Tongue (tissue), 3 donors: Measurements from ENCODE around the gene RFXANK. TPM values are rescaled to one million over a fixed set of nuclear protein-coding genes. Genes with fewer than 3 reads are reported as not detected.

Experiments
- DNase-seq: peaks from one replicate; pipeline ENCODE4 v3.0.0-alpha.2; 2015
- small RNA-seq: library from RNA; depleted of rRNA; stranded (forward); fragments of <200 nt; gene quantifications from one replicate; pipeline ENCODE3, GENCODE V24; 2014; ENCODE audit warnings: low replicate concordance
- total RNA-seq: library from RNA; depleted of rRNA; stranded (reverse); fragments of >200 nt; gene quantifications from one replicate; pipeline ENCODE4 v1.2.3, GENCODE V29; 2014

Gene RFXANK
- total RNA-seq, 1 donor from 2014 or later = 24.0 TPM

DNA sequence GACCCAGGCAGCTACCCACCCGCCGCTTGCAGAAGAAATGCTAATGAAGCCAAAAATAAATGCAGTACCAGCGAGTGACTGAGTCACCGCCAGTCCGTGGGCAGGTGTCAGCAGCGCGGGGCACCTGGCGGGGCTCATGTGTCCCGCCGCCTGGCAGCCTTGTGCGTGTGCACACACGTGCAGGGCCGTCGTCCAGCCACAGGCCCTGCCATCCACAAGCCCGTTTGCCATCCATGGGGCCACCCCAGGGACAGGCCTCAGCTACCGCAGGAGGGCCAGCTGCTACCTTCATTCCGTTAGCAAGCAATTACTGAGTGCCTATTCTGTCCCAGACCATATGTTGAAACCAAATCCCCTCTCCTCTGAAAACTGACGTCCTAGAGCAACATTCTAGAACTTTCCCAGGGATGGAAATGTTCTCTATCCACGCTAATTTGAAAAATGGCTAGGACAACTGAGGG, 40.2 kb downstream of the RFXANK start:
- DNase-seq = peak; percentile 84

DNA sequence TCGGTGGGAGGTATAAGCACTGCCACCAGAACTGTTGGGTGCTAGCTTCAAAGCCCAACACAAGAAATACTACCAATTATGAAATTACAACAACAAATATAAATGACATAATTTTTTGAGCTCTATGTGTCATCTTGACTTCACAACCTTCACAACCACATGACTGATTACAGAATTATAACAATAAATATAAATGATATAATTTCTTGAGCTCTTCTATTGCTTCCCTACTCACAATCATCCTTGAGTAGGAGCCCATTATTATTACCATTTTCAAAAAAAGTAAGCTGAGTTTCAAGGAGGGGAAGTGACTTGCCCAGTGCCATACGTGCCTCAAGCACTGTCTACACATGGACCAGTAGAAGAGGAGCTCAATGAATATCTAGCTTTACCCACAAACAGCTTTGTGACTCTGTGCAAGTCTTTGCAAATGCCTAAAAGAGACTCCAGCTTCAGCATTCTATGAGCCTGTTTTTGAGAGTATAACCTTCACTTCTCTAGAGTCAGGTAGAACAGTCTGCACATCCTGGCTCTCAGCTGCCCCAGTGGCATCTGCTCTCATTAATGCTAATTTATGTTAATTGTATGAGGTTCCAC, 42.3 kb downstream of the RFXANK start:
- DNase-seq = no peak

DNA sequence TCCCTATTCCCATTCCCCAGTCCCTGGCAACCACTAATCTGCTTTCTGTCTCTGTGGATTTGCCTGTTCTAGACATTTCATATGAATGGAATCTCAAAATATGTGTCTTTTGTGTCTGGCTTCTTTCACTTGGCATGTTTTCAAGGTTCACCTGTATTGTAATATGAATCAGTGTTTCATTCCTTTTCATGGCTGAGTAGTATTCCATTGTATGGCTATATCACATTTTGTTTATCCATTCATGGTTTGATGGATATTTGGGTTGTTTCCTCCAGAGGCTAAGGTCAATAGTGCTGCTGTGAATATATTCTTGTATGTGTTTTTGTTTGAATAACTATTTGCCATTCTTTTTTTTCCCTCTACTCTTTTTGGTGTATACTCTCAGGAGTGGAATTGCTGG, 44.1 kb downstream of the RFXANK start:
- DNase-seq = no peak

DNA sequence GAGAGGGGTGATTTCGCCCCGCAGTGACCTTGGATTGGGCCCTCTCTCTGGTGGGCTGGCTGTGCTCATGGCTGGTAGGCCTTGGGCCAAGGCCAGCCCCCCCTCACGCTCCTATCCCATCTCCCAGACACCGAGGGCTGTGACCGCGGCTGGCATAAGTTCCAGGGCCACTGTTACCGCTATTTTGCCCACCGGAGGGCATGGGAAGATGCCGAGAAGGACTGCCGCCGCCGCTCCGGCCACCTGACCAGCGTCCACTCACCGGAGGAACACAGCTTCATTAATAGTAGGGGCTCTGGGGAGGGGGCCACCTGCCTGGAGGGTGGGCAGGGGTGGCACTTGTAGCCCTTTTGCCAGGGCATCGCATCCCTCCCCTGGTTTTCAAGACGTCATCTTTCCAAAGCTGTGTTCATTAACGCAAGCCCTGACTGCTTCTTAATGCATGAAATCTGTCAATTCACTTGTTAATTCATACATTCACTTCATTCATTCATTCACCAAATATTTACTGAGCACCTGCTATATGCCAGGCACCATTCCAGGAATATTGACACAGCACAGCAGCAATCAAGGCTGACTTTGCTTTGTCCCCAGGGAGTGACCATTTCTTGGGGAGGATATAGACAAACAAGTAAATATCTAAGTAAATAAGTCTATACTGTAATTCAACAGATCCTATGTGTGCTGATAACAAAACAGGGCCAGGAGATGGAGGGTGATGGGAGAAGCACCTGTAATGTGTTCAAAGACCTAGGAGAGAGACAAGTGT, 46.3 kb downstream of the RFXANK start:
- no peak for DNase-seq

DNA sequence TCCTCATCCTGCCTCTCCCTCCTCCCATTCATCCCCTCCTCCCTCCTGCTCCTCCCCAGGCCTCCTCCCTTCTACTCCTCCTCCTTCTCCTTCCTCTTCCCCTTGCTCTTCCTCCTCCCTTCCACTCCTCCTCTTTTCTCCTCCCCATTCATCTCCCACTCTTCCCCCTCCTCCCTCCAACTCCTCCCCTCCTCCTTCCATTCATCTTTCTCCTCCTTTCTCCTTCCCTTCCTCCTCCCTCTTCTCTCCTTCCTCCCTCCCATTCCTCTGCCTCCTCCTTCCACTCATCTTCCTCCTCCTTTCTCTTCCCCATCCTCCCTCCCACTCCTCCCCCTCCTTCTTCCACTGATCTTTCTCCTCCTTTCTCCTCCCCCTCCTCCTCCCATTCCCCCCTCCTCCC, 47.6 kb downstream of the RFXANK start:
- no peak for DNase-seq

DNA sequence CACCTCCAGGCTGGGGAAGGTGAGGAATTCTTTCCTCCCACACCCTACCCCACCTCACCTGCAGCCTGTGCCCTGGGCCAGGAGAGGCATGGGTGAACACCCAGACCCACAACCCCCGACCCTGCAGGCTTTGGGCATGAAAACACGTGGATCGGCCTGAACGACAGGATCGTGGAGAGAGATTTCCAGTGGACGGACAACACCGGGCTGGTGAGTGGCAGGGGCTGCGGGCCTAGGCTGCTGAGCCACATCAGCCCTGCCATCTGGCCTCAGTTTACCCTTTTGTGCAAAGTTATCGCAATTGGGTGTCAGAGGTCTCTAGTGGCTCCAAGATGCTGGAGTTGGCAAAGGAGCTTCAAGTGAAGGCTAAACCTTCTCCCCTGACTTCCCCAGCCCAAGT, 48.4 kb downstream of the RFXANK start:
- DNase-seq = no peak

DNA sequence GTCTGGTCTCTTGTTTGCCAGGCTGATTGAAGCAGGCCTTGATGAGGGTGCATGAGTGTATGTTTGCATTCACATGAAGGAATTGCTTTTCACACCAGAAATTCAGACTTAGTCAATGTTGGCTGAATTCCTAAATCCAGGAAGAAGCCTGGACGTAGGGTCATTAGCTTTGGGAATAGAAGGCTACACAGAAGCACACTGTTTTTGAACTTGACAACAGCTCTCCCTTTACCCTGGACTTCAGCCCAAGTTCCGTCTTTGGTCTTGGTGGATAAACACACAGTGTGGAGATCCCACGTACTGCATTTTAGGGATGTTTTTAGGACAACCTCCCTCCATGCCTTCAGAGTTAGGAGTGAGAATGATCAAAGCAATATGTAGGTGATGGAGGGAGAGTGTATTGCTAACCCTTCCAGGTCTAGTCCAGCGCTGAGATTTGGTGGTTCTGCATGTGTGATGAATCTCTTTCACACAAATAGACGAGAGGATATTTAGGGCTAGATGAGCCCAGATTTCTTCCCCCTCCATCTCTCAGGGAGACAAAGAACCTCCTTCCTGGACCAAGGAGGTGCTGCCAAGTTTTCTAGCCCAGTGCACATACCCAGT, 58.2 kb downstream of the RFXANK start:
- DNase-seq = no peak

Small RNAs within 50 kb of the gene (small RNA-seq; reads per million reads assigned to genes)
- gene RNU6-1028P = not detected

Other genes starting within 250 kb of the RFXANK start
- gene SUGP2, start 158.7 kb upstream of the RFXANK start, total RNA-seq = 59.3 TPM
- gene ARMC6, start 158.7 kb upstream of the RFXANK start, total RNA-seq = 25.7 TPM
- gene SLC25A42, start 128.3 kb upstream of the RFXANK start, total RNA-seq = 10.1 TPM
- gene TMEM161A, start 53.8 kb upstream of the RFXANK start, total RNA-seq = 18.1 TPM
- gene MEF2B, start 22.0 kb upstream of the RFXANK start, total RNA-seq = not detected
- gene BORCS8, start 106 bp upstream of the RFXANK start, total RNA-seq = 8.5 TPM
- 6.8 TPM for gene NR2C2AP, start 11.2 kb downstream of the RFXANK start, total RNA-seq
- gene NCAN, start 19.7 kb downstream of the RFXANK start, total RNA-seq = under 0.01 TPM
- 1.5 TPM for gene TM6SF2, start 81.0 kb downstream of the RFXANK start, total RNA-seq
- gene SUGP1, start 128.3 kb downstream of the RFXANK start, total RNA-seq = 16.5 TPM
- gene MAU2, start 128.6 kb downstream of the RFXANK start, total RNA-seq = 59.6 TPM
- 24.0 TPM for gene GATAD2A, start 213.4 kb downstream of the RFXANK start, total RNA-seq